NCI-H2227 (cell line): ENCODE data around the gene PADI3.
"Not testable (repeated sequence)": the region's sequence is repeated elsewhere in the genome, so short reads cannot be mapped to it uniquely, and the experiment has no call there.

Source experiments
- DNase-seq: peaks from one replicate; lab custom pipeline; 2025; ENCODE audit not compliant: unreplicated experiment; lab: John Stamatoyannopoulos, UW

Gene PADI3

DNA sequence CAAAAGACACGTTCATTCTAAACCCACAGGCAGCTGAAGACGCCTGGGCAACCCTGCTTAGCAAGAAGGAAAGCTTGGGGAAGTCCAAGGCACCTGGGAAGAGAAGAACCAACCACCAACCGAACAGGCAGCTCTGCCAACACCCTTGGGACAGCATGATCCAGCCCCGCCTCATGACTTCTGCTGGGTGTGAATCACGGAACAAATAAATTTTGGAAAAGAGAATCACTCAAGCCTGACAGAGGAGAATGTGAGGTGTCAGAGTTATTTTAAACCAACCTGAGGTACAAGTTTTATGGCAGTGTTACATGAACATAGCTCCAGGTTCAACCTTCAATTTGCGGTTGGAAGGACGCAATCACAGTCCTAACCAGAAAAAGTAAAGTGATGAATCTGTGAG is 49.1 kb downstream of the PADI3 start:
- no peak for DNase-seq

DNA sequence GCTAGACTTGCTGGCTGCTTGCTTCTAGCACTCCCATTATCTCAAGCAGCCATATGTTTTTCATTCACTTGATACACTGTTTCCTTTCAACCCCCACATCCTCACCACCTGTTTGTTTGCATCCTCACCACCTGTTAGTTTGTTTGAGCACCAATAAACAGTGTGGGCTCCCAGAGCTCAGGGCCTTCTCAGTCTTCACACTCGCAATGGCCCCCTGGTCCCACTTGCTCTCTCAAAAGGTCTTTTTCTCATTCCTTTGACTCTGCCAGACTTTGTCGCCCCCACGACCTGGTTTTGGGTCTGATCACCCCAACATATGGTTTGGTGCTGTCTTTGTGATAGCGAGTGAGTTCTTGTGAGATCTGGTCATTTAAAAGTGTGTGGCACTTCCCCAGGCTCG is 52.9 kb downstream of the PADI3 start:
- DNase-seq, result no peak

DNA sequence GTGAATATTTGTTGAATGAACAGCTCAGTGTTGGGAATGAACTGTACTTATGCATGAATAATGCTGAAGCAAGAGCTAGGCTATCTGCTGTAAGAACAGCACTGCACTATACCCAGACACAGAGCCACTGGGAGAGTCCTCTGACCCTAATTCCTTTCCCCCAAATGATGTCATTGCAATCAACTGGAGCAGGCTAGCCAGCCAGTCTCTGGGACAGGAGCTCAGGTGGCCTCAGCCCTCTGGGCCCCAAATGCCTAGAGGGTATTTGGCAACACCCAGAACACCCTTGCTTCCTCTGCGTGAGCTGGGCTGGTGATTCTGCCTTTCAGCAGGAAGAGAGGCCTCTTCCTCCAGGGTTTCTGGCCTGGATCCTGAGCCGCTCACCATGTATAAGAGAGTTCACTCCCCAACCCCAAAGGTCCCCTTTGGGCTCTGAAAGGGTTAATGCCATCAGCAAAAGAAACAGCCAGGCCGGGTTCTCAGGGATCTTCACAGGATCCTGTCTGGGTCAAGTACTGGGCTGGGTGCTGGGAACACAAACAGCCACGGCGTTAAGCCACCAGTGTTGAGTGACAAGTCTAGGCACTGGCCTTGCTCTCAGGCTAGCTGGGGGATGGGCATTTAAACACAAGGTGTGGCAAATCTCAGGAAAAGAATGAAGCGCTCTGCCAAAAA is 55.4 kb downstream of the PADI3 start:
- no peak for DNase-seq

DNA sequence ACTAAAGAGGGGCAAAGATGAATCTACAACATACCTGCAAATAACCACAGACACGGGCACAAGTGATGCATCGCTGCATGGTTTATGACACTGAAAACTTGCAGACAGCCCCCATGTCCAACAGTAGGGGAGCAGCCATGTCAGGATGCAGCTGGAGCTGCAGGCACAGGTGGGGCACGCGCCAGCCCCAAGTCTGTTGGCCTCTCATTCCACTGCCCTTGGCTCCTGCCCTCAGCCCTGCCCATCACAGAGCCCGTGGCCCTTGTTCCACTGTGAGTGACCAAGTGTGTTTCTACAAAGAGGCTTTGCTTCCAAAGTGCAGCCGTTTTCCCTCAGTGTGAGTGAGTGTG is 55.9 kb downstream of the PADI3 start:
- no peak for DNase-seq

DNA sequence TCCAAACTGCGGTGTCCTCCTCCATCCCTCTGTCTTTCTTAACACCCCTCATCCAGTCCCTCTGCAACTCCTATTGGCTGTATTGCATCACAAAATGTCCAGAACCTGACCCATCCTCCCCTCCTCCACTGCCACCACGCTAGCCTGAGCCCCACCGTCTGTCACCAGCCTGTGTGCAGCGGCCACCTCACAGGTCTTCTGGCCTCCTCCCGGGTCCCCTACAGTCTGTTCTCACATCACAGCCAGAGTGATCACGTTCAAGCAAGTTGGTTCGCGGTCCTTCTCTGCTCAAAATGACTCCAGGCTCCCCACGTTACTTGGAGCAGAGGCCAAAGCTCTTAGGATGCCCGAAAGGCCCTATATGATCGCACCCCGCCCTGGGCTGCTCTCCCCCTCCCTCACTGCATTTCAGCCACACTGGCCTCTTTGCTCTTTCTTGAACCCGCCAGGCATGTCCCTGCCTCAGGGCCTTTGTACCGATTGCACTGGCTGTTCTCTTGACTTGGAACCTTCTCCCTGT is 56.7 kb downstream of the PADI3 start:
- DNase-seq, result no peak

DNA sequence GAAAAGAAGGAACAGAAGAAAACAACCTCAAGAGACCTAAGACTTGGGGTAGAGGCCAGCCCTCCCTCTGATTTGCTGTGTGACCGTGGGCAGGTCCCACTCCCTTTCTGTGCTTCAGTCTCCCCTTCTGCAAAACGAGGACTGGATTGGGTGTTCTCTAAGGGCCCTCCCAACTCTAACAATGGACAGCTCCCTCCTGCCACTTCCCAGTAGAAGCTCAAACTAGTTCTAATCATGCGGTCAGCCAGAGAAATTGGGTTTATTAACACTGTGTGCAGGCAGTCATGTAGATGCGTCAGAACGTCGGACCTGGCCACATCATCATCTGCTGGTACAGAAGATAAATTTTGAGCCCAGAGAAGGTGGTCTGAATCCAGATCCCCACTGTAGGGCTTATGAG is 57.5 kb downstream of the PADI3 start:
- DNase-seq, result no peak

DNA sequence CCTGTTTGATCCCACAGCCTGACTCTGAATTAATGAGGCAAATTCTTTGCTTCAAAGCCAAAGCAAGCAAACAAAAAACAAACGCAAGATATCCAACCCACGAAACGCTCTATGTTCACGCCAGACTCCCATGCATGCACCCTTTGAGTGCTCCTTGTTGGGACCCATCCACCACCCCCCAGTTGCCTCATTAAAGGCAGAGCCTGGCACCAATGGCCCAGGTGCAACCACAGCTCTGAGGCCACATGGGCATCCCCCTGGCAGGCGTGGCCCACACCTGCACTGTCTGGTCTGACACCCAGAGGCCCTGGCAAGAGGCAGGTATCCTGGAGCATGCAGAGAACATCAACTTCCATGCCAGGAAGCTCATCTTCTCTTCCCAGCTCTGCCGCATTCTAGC is 58.0 kb downstream of the PADI3 start:
- DNase-seq, result no peak

DNA sequence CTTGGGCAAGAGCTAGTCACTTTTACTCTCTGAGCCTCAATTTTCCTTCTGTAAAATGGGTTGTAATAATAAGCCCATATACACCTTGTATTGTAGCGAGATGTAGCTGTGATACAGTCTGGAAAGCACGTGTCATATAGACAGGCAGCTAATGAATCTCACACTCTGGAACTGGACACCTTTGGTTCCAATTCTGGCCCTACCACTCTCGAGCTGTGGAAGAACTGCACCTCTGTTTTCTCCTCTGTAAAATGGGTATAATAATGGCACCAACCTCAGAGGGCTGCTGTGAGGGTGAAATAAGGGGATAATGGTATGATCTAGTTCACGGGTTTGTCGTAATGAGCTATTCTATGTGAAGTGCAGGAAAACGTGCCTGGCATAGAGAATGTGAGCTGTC is 58.4 kb downstream of the PADI3 start:
- DNase-seq, result no peak

DNA sequence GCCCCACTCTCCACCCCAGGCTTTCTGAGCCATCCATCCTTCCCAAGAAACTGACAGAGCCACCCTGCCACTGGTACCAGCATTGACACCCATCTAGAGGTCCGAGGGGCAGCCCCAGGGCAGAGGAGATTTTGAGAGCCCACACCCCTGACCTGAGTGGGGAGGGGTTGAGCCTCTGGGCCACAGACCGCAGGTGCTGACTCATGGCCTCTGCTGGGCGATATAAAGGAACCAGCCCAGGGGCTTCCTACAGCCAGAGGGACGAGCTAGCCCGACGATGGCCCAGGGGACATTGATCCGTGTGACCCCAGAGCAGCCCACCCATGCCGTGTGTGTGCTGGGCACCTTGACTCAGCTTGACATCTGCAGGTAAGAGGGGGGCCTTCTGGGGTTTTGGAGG is 59.0 kb downstream of the PADI3 start, which contains the start of gene PADI4:
Gene PADI4 (plus strand): TSS at position 252 of the 400 bp plus-strand sequence. CDS start 26 bp downstream, at position 278.
- DNase-seq, result no peak

DNA sequence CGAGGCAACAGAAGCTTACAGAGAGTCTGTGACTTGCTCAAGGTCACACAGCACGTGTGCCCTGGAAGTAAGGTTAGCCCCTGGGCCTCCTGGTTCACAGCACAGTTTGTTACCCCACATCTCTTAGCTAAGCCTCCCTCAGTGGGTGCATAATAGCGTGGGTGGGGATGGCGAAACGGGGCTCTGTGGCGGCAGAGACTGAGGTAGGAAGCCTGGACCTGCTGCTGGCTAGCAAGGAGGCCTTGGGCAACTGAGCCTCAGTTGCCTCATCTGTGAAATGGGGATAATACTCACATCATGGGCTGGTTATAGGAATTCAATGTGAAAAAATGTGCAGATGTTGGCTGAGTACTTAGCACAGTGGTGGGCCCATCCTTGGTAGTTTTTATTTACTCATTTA is 59.7 kb downstream of the PADI3 start:
- no peak for DNase-seq

DNA sequence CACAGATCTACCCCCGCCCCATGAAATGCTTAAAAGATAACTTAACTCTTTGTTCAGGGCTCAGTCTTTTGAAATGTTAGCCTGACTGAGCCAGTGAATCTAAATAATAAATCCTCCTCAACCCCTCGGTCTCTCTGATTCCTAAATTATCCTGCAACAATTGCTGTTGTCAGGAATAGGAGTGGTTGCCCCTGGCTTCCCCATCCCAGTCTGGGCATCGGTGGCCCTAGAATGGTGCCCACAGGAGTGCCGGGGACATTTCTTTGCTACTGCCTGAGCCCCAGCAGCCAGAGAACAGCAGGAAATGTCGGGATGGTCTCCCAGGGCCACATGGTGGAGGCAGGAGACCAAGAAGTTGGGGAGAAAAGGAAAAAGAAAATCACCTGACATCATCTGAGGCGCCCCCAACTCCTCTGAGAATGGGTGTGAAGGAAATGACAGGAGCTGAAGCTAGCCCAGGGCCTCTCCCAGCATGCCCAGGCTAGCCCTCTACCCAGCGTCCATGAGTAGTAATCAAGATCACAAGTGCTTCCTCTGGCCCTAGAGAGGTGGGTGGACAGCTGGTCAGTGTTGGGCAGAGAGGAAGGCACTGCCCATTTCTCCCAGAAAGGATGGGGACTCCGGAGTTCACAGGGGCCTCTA is 60.6 kb downstream of the PADI3 start:
- DNase-seq, result no peak

DNA sequence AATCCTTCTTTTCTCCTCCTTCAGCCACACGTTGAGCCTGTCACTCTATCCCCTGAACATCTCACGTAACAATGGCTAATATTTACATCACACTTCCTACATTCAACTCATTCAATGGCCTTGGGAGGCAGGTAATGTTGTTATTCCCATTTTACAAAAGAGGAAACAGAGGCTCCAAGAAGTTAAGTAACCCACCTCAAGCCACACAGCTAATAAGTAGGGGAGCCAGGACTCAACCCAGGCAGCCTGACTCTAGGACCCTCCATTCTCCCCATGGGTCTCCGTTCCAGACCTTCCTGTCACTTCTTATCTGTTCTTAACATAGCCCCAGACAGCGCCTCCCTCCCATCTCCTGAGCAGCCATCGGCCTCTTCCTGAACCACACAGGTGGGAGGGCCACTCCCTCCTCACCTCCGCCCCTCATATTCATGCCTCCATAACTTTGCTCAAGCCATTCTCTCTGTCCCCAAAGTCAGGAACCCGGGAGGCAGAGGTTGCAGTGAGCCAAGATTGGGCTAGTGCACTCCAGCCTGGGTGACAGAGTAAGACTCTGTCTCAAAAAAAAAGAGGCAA is 61.3 kb downstream of the PADI3 start:
- DNase-seq, result no peak

DNA sequence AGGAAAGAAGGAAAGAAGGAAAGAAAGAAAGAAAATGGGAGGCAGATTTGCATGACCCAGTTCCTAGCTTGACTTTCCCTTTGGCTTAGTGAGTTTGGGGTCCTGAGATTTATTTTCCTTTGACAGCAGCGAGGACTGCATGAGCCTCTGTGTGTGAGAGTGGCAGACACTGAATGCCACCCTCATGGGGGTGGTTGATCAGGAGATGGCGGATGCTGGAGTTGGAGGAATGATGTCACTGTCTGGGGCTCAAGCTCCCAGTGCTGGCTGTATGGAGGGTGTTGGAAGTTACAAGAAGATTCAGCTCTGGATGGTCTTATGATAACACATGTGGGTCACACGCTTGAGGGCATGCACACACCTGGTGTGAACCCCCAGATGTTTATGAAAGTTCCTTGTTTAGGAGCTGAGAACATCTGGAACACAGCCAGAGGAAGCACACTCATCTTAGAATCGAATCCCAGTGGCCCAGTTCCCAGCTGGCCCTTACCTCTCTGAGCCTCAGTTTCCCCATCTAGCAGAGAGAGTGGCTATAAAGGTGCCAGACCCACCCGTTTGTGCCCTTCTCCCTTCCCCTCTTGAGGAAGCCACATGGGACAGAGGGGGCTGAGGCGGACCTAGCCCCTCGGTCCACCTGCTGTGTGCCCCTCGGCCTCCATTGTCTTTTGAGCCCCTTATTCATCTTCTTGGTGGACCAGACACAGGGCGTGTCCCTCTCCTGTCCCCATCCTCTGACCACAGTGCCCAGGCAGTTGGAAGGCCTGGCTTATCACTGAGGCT is 64.8 kb downstream of the PADI3 start:
- no peak for DNase-seq

DNA sequence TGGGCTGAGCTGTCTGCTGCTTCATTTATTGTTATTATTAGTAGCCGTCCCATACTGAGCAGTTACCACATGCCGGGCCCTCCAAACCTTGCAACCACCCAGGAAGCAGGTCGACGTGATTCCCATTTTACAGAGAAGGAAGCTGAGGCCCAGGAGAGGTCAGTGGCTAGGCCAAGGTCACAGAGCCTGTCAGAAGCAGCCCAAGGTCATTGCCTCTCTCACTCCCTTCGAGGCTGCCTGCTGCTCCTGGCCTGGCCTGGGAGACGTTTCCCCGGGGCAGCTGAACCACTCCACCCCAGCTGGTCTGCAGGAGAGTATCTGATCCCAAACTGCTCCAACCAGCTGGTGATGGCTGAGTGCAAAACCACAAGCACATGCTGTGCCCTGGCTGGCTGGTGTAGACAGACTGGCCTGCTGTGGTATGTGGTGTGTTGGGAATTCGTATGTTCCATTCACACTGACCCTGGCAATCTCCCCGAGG is 65.6 kb downstream of the PADI3 start:
- DNase-seq, result no peak

DNA sequence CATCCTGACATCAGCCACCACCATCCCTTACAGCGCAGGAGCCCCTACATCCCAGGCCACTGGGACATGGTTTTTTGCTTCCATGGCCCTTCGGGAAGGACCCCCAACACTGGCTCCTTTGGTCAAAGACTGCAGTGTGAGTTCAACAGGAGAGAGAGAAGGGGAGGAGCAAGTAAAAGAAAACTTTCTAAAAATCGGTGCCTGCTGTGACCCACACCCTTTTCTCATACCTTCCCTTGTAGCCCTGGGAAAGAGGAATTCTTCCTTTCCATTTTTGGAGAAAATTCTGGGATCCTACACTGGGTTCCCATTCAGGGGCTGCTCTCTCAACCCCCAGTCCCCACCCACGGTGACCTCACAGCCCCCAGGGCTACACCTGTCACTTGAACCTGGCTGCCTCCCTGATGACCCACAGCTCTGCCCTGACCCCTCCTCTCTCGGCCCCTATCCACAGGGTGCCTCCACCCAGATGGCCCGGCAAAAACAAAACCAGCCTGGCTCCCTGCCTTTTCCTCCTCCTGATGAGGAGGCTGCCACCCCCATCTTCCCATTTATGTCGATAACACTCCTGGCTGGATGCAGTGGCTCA is 66.7 kb downstream of the PADI3 start:
- DNase-seq, result no peak

DNA sequence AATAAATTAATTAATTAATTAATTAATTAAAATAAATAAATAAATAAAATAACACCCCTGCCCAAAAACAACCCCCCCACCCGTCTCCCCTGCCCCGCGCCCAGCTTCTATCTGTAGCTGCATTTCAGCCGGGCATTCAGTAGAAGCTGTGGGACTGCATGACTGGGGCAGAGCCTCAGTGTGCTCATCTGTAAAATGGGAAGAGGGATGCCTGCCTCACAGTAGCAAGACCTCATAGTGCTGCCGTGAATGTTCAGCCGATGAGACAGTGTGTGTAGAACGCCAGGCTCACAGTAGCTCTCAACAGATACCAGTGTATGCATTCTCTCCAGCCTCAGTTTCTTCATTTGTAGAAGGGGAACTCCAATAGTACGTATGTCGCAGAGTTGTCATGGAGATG is 67.8 kb downstream of the PADI3 start:
- DNase-seq, result no peak

DNA sequence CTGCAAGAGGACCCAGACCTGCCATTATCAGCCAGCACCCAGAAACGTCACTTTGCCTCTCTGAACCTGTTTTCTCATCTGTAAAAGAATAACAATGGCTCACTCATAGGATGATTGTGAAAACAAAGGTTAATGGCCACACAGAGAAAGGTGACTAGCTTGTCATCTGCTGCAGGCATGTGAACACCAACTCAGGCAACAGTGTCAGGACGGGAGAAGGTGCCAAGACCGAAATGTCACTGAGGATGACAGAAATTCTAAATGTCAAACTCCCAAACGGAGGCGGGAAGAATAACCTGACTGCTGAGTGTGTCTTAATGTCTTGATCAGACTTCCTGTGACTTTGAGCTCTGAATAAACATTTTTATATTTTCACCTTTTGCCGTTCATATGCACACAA is 69.4 kb downstream of the PADI3 start:
- DNase-seq, result no peak

DNA sequence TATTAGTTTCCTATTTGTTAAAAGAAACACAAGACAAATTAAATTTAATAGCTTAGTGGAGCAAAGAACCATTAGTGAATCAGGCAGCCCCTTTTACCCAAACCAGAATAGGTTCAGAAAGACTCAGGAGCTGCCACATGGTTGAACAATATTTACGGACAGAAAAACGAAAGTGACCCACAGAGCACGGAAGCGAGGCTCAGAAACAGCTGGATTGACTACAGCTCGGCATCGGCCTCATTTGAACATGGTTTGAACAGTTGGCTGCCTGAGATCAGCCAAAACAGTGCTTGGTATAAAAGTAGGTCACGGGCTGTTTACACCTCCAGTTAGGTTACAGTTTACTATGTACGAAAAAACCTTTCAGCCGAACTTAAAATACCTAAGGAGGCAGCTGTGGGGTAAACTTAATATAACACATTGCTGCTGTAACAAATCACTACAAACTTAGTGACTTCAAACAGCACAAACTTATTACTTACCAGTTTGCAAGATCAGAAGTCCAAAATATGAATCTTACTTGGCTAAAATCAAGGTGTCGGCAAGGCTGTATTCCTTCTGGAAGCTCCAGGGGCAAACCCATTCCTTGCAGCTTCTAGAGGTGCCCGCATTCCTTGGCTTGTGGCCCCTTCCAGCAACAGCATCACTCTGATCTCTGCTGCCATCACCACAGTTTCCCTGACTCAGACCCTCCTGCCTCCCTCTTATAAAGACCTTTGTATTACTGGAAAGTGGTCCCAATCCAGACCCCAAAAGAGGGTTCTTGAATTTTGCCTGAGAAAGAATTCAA is 70.9 kb downstream of the PADI3 start:
- no peak for DNase-seq

DNA sequence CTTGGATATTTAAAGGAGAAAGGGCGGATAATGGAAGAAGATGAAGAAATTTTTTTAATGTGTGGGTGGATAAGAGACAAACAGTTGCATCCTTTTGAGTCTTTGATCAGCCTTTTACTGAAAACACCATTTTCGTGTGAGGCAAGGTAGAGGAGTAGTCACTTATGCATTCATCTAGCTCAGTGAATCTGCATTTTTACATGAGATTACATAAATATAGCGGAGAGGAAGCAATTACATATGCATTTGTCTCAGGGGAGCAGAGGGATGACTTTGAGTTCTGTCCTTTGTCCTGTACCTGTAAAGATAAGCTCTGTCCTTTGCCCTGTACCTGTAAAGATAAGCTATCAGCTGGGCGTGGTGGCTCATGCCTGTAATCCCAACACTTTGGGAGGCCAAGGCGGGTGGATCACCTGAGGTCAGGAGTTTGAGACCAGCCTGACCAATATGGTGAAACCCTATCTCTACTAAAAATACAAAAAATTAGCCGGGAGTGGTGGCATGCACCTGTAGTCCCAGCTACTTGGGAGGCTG is 73.0 kb downstream of the PADI3 start:
- DNase-seq, result not testable (repeated sequence)

DNA sequence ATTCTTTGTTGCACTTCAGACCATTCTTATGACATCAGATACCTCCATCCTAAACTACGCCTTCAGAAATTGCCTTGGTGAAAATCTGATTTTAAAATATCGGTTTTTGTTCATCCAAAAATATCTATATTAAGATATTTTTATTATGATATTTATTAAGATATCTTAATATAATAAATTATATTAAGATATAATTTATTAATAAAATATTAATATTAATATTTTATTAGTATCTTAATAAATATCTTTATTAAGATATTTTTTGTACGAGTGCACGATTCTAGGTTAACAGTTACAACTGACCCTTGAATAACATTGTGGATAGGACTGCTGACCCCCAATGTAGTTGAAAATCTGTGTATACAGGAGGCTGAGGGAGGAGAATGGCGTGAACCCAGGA is 80.0 kb downstream of the PADI3 start:
- no peak for DNase-seq
